Liver (tissue), 9 donors: Measurements from ENCODE around the gene MCM9. TPM values are rescaled to one million over a fixed set of nuclear protein-coding genes. Genes with fewer than 3 reads are reported as not detected.

Experiments
- DNase-seq: peaks from one replicate; pipeline ENCODE4 v3.0.0-alpha.2; 2017; ENCODE audit warnings: low spot score
- H3K27ac ChIP-seq, 2 donors: one replicate each; pipeline ENCODE4 v1.7.0; 2013; ENCODE audit warnings: inconsistent platforms in 2 of 2, low read length in 2 of 2, control low read depth in 1 of 2, low read depth in 1 of 2, mild to moderate bottlenecking in 1 of 2
- H3K27me3 ChIP-seq, 4 donors: one replicate each; pipeline versions ENCODE4 v1.6.1 to v1.7.0; 2013; ENCODE audit warnings: low read length in 3 of 4, inconsistent platforms in 1 of 4, mild to moderate bottlenecking in 1 of 4, moderate library complexity in 1 of 4; ENCODE audit not compliant: control insufficient read depth in 4 of 4, insufficient read depth in 4 of 4
- H3K36me3 ChIP-seq, 4 donors: one replicate each; pipeline versions ENCODE4 v1.6.1 to v1.7.0; 2013; ENCODE audit warnings: low read length in 3 of 4, mild to moderate bottlenecking in 3 of 4, low read depth in 1 of 4, moderate library complexity in 1 of 4; ENCODE audit not compliant: control insufficient read depth in 4 of 4, insufficient read depth in 3 of 4
- H3K4me1 ChIP-seq, 4 donors: one replicate each; pipeline versions ENCODE4 v1.6.1 to v1.7.0; 2013; ENCODE audit warnings: low read length in 3 of 4, mild to moderate bottlenecking in 3 of 4, moderate library complexity in 1 of 4; ENCODE audit not compliant: control insufficient read depth in 4 of 4, insufficient read depth in 4 of 4
- H3K4me3 ChIP-seq, 3 donors: one replicate each; pipeline versions ENCODE4 v1.6.1 to v1.7.0; 2013; ENCODE audit warnings: low read length in 3 of 3, control low read depth in 1 of 3, low read depth in 1 of 3, mild to moderate bottlenecking in 1 of 3
- H3K9ac ChIP-seq, 2 donors: one replicate each; pipeline ENCODE4 v1.7.0; 2013; ENCODE audit warnings: low read length in 2 of 2, mild to moderate bottlenecking in 2 of 2, moderate library complexity in 2 of 2, control low read depth in 1 of 2, low read depth in 1 of 2
- H3K9me3 ChIP-seq, 4 donors: one replicate each; pipeline versions ENCODE4 v1.6.1 to v1.7.0; 2013; ENCODE audit warnings: low read length in 3 of 4; ENCODE audit not compliant: control insufficient read depth in 4 of 4
- ATF3 ChIP-seq: IDR thresholded peaks from 2 replicates; pipeline ENCODE4 v1.6.1; 2016; ENCODE audit warnings: antibody characterized with exemption
- CTCF ChIP-seq: fragments of 150-350 bp; IDR thresholded peaks from 2 replicates; pipeline ENCODE4 v1.5.1; 2017; ENCODE audit warnings: improper control_type of control experiment, low read depth, low read length; ENCODE audit not compliant: missing input control
- EGR1 ChIP-seq, 2 donors: IDR thresholded peaks; 2 replicates each; pipeline ENCODE4 v1.6.1; 2016 to 2018; ENCODE audit warnings: antibody characterized with exemption in 2 of 2, low read depth in 2 of 2
- FOXA1 ChIP-seq: IDR thresholded peaks from 2 replicates; pipeline ENCODE4 v1.6.1; 2016; ENCODE audit warnings: antibody characterized with exemption
- FOXA2 ChIP-seq: IDR thresholded peaks from 2 replicates; pipeline ENCODE4 v1.6.1; 2016; ENCODE audit warnings: antibody characterized with exemption
- HNF4A ChIP-seq, 2 donors: conservative IDR thresholded peaks; 2 replicates each; pipeline ENCODE4 v1.6.1; 2016; ENCODE audit warnings: antibody characterized with exemption in 2 of 2, mild to moderate bottlenecking in 2 of 2
- HNF4G ChIP-seq: IDR thresholded peaks from 2 replicates; pipeline ENCODE4 v1.6.1; 2016; ENCODE audit warnings: antibody characterized with exemption
- JUND ChIP-seq, 2 donors: IDR thresholded peaks; 2 replicates each; pipeline ENCODE4 v1.6.1; 2016; ENCODE audit warnings: antibody characterized with exemption in 2 of 2
- NR2F2 ChIP-seq: IDR thresholded peaks from 2 replicates; pipeline ENCODE4 v1.6.1; 2016; ENCODE audit warnings: antibody characterized with exemption
- RAD21 ChIP-seq, 2 donors: IDR thresholded peaks; 2 replicates each; pipeline ENCODE4 v1.6.1; 2016; ENCODE audit warnings: antibody characterized with exemption in 2 of 2, mild to moderate bottlenecking in 2 of 2
- REST ChIP-seq: IDR thresholded peaks from 2 replicates; pipeline ENCODE4 v1.6.1; 2016; ENCODE audit warnings: antibody characterized with exemption, mild to moderate bottlenecking
- RXRA ChIP-seq, 2 donors: IDR thresholded peaks; 2 replicates each; pipeline ENCODE4 v1.6.1; 2017 to 2018; ENCODE audit warnings: antibody characterized with exemption in 2 of 2, mild to moderate bottlenecking in 1 of 2
- SP1 ChIP-seq: IDR thresholded peaks from 2 replicates; pipeline ENCODE4 v1.6.1; 2018; ENCODE audit warnings: antibody characterized with exemption, mild to moderate bottlenecking
- TAF1 ChIP-seq: conservative IDR thresholded peaks from 2 replicates; pipeline ENCODE4 v1.6.1; 2016; ENCODE audit warnings: antibody characterized with exemption, mild to moderate bottlenecking
- YY1 ChIP-seq: IDR thresholded peaks from 2 replicates; pipeline ENCODE4 v1.6.1; 2016; ENCODE audit warnings: antibody characterized with exemption, mild to moderate bottlenecking
- ZBTB33 ChIP-seq: IDR thresholded peaks from 2 replicates; pipeline ENCODE4 v1.6.1; 2016; ENCODE audit warnings: antibody characterized with exemption
- WGBS: extraction: QIAGEN DNeasy Blood & Tissue Kit; methylation state at CpG from one replicate; pipeline ENCODE4 v1.1.7; 2013; 5-methylcytosine and 5-hydroxymethylcytosine counted together
- polyA plus RNA-seq, 2 donors: library from polyadenylated mRNA; stranded (reverse) in 1 of 2; unstranded in 1 of 2; fragments of 200-250 nt in 1 of 2; fragments of >200 nt in 1 of 2; fragmentation: Nextera tagmentation in 1 of 2; extraction: Ambion mirVana in 1 of 2; gene quantifications; one replicate each; pipeline versions ENCODE4 v1.2.1 to v1.2.3, GENCODE V29; 2013 to 2015
- total RNA-seq, 2 donors: library from RNA; depleted of rRNA; stranded (reverse); fragments of >200 nt; gene quantifications; one replicate each; pipeline ENCODE4 v1.2.3, GENCODE V29; 2014
- TF ChIP-seq, protein P1 (sequence below): IDR thresholded peaks from 2 replicates; pipeline ENCODE4 v1.6.1; 2016; ENCODE audit warnings: antibody characterized with exemption
- donor health status: healthy.
- donor health status: healthy.
- donor health status: healthy.
- donor health status: healthy.
- donor health status: healthy.

The MCM9 gene
- total and polyA plus RNA-seq, 4 donors: 3.6 to 17.4 (median 8.7) TPM

GRCh38 chr6:118856301-118856700 lies 78.7 kb downstream of the MCM9 start:
- WGBS: 96% methylated on average over 4 of the region's 4 CpGs
- Histone ChIP-seq H3K4me3 (no peak overlapping the region), H3K27me3 (no peaks in the 10 kb centered on the region), H3K9me3 (no peaks in the 10 kb centered on the region), H3K27ac (no peak overlapping the region), H3K4me1 (no peaks in the 10 kb centered on the region), H3K9ac (no peak overlapping the region), H3K36me3 (peaks cover 0 to under 1% (median 0%) of the 10 kb centered on the region in 4 donors)
- TF ChIP-seq RAD21 (IDR thresholded peaks at IDR 0.05) (no peak), RXRA (IDR thresholded peaks at IDR 0.05) (no peak), NR2F2 (no peak), SP1 (no peak), EGR1 (IDR thresholded peaks at IDR 0.05; ENCODE audit: low read depth in 2 of 2) (no peak), ZBTB33 (no peak), HNF4G (no peak), FOXA1 (no peak), FOXA2 (no peak), JUND (IDR thresholded peaks at IDR 0.05) (no peak), ATF3 (no peak)
- no peak for DNase-seq

GRCh38 chr6:118853408-118853807 lies 81.6 kb downstream of the MCM9 start:
- no peak overlapping the region for H3K27ac ChIP-seq
- no peak for DNase-seq
- no peak overlapping the region for H3K9ac ChIP-seq
- H3K36me3 ChIP-seq: no peaks in the 10 kb centered on the region
- WGBS: 97% methylated on average over 5 of the region's 5 CpGs
- no peaks in the 10 kb centered on the region for H3K9me3 ChIP-seq
- H3K4me3 ChIP-seq: no peak overlapping the region
- no peak for TF ChIP-seq FOXA1
- no peak for TF ChIP-seq YY1
- no peak for TF ChIP-seq JUND (IDR thresholded peaks at IDR 0.05)
- no peak for TF ChIP-seq CTCF
- no peak for TF ChIP-seq EGR1 (IDR thresholded peaks at IDR 0.05; ENCODE audit: low read depth in 2 of 2)
- no peak for TF ChIP-seq HNF4A (conservative IDR thresholded peaks at IDR 0.05)
- no peak for TF ChIP-seq HNF4G
- TF ChIP-seq RXRA (IDR thresholded peaks at IDR 0.05): no peak
- TF ChIP-seq ATF3: no peak
- no peak for TF ChIP-seq TAF1
- TF ChIP-seq, protein P1, sequence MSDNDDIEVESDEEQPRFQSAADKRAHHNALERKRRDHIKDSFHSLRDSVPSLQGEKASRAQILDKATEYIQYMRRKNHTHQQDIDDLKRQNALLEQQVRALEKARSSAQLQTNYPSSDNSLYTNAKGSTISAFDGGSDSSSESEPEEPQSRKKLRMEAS: no peak
- no peak for TF ChIP-seq ZBTB33
- no peak for TF ChIP-seq NR2F2
- no peak for TF ChIP-seq REST
- H3K27me3 ChIP-seq: no peaks in the 10 kb centered on the region
- no peaks in the 10 kb centered on the region for H3K4me1 ChIP-seq
